HG03280 (cell line): Measurements from ENCODE around the gene ZNF350.
"Not testable (repeated sequence)": the region's sequence is repeated elsewhere in the genome, so short reads cannot be mapped to it uniquely, and the experiment has no call there.

Source experiments
- ATAC-seq: cut with Tn5 transposase; IDR thresholded peaks from one replicate; pipeline ENCODE4 v1.9.1; 2021; ENCODE audit warnings: mild to moderate bottlenecking, moderate library complexity; ENCODE audit not compliant: unreplicated experiment

The ZNF350 gene

DNA sequence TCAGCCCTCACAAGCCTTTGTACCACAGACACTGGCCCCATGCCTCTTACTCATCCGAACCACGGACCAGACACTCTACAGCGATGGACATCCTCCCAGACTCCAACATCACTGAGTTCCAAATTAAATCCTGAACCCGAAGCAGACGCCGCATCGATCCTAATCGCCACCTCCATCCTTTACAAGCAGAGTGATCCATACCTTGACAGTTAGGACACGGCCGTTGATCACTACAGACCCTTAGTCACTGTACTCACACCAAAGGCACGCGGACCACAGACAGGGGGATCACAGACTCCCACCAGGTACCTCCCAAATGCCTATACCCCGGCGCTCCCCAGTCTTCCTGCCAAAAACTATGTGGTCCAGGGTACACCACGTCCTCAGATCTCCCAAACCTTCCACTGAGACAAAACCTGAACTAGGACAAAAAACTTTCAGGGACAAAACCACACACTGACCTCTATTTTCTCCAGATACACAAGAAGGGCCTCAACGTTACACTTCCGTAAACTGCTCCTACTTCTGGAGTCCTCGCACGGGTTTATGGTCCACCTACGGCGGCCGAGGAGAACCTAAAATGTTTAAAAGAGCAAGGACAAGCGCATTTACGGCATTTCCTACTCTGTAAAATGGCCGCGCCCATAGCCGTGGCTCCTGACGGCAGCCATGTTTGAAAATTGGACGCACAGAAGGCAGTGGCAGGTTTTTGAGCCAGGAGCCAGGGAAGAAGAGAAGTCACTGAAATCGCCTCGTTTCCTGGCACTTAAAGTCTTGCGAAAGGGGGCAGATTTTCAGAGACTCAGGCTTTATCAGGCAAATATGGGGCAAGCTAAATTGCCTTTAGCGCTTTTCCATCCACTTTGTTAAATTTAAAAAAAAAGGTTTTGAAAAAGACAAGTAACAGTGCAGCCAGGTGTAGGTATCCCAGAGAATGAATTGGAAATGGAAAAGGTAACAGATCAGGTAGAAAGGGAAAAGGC is at the start of gene ZNF350:
ZNF350 (minus strand) TSS at position 532 of the 983 bp plus-strand sequence. CDS start 12,480 bp downstream, outside the sequence.
- ATAC-seq = peak; percentile 90

DNA sequence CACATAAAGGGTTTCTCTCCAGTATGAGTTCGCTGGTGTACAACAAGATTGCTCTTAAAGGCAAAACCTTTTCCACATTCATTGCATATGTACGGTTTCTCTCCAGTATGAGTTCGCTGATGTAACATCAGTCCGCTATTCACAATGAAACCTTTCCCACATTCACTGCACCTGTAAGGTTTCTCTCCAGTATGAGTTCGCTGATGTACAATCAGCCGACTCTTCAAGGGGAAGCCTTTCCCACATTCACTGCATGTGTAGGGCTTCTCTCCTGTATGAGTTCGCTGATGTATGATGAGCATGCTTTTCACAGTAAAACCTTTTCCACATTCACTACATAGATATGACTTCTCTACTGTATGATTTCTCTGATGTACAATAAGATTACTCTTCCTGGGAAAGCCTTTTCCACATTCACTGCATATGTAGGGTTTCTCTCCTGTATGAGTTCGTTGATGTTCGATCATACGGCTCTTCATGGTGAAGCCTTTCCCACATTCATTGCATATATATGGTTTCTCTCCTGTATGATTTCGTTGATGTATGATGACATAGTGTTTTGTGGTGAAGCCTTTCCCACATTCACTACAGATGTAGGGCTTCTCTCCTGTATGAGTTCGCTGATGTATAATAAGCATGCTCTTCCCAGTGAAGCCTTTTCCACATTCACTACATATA is 47.5 kb upstream of the ZNF350 start:
- ATAC-seq = no peak

GRCh38 chr19:52028780-52029123 is 42.1 kb upstream of the ZNF350 start:
- peak; percentile 32 for ATAC-seq

DNA sequence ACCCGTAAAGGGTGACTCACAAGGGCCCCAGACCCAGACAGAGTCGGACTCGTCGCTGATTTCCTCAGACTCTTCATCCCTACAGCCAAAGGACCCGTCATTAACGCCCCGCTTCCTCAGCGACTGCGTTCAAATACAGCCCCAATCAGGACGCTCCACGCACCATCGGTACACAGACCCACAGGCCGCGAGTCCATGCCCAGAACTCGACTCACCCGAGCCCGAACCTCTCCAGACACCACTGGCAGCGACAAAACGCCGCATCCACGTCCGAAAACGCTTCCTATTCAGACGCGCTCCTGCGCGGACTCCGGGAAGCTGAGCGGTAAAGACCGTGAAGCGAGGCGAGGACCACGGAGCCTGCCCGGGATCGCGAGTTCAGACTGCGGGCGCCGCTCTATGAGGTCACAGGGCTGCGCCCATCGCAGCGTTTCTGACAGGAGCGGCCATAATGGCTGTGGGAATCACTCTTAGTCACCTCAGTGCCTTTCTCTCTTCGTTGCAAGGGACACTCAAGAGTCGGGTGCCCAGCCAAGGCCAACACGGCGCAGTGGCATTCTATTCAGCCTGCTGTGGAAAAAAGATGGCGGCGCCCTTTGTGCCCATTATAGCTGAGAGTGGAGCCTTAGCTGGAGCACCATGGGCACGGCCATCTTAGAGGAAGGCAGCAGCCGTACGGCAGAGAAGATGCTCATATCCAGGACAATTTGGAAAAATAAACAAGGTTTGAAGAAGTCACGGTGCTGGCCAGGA is 41.6 kb upstream of the ZNF350 start, which contains the start of gene ZNF614:
ZNF614 (minus strand) TSS at position 353 of the 753 bp plus-strand sequence. CDS start 2,634 bp downstream, outside the sequence.
- ATAC-seq = peak; percentile 77

DNA sequence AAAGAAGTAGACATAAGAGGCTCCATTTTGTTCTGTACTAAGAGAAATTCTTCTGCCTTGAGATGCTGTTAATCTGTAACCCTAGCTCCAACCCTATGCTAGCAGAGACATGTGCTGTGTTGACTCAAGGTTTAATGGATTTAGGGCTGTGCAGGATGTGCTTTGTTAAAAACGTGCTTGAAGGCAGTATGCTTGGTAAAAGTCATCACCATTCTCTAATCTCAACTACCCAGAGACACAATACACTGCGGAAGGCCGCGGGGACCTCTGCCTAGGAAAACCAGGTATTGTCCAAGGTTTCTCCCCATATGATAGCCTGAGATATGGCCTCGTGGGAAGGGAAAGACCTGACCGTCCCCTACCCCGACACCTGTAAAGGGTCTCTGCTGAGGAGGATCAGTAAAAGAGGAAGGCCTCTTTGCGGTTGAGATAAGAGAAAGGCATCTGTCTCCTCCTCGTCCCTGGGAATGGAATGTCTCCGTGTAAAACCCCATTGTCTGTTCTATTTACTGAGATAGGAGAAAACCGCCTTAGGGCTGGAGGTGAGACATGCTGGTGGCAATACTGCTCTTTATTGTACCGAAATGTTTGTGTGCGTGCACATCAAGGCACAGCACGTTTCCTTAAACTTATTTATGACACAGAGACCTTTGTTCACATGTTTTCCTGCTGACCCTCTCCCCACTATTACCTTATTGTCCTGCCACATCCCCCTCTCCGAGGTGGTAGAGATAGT is 39.8 kb upstream of the ZNF350 start:
- ATAC-seq = not testable (repeated sequence)

DNA sequence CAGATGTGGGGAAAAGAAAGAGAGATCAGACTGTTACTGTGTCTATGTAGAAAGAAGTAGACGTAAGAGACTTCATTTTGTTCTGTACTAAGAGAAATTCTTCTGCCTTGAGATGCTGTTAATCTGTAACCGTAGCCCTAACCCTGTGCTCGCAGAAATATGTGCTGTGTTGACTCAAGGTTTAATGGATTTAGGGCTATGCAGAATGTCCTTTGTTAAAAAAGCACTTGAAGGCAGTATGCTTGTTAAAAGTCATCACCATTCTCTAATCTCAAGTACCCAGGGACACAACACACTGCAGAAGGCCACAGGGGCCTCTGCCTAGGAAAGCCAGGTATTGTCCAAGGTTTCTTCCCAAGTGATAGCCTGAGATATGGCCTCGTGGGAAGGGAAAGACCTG is 37.8 kb upstream of the ZNF350 start:
- not testable (repeated sequence) for ATAC-seq

GRCh38 chr19:52022193-52022592 is 35.6 kb upstream of the ZNF350 start:
- no peak for ATAC-seq

GRCh38 chr19:52020506-52020905 is 33.9 kb upstream of the ZNF350 start:
- ATAC-seq = no peak

DNA sequence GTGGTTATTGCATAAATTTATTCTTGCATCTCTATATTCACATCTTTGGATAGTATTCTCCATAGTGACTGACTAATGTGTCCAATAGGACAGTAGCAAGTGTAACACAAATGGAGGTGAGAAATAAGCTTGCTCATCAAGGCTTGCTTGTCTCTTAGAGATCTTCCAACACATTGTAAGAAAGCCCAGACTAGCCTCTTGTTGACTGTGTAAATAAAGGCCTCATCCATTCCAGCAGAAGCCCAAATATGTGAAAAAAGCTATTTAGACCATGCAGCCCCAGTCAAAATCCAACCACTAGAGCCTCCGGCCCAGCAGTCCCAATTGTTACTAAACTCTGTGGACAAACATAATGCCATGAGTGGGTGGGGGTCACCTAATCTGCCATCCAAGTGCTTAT is 24.0 kb upstream of the ZNF350 start:
- no peak for ATAC-seq

DNA sequence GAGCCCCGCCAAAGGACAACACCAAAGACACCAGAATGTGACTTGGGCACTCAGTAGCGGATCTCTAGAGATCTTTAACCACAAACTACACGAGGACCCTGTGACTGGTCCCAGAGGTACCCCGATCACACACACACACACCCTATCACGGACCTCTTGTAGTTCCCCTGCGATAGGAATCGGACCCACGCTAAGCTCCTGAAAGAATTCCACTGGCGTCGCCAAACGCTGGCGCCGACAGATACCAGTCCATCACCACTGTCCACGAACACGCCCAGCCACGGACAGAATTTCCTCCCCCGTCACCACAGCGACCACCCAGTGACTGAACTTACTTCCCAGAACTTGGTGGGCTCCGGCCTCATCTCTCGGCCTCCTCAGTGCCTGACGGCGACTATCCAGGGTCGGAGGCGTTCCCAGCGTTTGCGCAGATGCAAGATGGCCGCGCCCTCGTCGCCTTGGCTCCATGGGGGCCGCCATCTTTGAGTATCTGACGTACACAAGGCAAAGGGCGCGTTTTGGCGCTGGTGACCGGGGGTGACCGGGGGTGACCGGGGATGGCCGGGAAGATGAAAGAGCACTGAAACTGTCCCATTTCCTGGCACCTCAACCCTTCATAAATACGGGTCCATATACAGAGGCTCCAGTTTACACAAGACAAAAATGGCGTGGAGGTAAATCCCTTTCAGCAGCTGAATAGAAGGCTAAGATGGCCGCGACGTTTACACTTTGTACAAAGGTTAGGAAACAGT is 21.3 kb upstream of the ZNF350 start, which contains the start of gene ZNF615:
ZNF615 (minus strand) TSS at position 406 of the 752 bp plus-strand sequence. CDS start 4,500 bp downstream, outside the sequence.
- peak; percentile 94 for ATAC-seq

DNA sequence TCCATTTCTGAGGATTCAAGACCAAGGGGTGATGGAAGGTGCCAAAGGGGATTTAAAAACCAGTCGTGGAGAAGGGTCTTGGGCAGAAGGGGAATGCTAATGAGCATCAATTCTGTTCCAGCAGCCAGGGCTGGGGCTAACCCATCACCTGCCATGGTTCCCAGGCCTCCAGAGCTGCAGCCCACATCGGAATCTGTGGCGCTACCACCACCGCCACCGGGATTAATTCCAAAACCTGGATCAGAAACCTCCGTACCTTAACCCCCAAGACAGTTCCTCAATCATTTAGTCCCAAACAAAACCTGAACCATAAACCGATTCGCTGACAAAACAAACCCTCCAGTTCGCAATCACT is 20.8 kb upstream of the ZNF350 start:
- no peak for ATAC-seq

DNA sequence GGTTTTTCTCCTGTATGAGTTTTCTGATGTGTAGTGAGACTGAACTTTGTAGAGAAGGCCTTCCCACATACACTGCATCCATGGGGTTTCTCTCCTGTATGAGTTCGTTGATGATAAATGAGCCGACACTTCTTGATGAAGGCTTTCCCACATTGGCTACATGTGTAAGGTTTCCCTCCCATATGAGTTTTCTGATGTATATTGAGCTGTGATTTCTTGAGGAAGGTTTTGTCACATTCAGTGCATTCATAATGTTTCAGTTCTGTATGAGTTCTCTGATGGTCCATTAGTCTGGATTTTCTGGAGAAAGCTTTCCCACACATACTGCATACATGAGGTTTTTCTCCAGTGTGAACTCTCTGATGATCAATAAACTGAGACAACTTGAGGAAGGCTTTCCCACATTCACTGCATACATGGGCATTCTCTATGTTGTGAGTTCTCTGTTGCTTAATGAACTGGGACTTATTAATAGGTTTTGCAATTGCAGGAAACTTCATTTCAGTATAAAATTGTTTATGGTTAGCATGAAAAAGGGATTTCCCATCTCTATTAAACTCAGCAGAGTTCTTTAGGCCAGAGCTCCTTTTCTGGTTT is 7.5 kb upstream of the ZNF350 start:
- ATAC-seq = no peak

GRCh38 chr19:51993422-51993821 is 6.8 kb upstream of the ZNF350 start:
- no peak for ATAC-seq

- ATAC-seq = no peak
Measured at GRCh38 chr19:51983361-51983760, 3.3 kb downstream of the ZNF350 start.

DNA sequence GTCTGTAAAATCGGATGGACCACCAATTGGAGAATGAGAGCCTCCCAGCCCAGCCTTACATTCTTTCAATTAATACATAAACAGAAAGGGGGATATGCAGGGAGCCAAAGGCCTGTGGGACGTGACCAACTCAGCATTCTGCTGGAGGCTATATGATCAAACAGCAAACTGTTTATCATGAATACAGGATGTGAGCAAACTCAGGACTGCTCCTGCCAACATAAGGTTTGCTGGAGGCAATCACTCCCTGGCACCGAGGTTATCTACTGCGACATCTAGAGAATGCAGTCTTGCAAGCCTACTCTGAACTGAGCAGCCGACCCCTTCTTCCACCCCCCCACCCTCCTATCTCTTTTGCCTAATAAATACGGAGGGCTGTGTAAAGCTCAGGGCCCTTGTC is 5.7 kb downstream of the ZNF350 start:
- ATAC-seq = not testable (repeated sequence)

- no peak for ATAC-seq
Measured at GRCh38 chr19:51980116-51980736, 6.4 kb downstream of the ZNF350 start.

DNA sequence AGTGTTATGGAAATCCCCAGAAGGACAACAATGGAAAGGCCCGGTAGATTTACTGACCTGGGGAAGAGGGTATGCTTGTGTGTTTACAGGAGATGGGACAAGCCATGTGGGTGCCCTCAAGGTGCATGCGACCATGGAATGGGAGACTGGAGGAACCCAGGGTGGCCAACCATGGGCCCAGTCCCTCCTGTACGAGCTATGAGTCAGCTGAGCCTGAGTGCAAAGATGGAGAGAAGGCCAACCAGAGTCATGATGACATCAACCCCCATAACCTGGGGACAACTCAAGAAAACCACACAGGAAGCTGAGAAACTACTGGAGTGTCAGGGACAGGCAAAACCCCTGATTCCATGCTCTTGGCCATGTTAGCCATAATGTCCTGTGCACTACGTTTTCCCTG is 7.8 kb downstream of the ZNF350 start:
- no peak for ATAC-seq

DNA sequence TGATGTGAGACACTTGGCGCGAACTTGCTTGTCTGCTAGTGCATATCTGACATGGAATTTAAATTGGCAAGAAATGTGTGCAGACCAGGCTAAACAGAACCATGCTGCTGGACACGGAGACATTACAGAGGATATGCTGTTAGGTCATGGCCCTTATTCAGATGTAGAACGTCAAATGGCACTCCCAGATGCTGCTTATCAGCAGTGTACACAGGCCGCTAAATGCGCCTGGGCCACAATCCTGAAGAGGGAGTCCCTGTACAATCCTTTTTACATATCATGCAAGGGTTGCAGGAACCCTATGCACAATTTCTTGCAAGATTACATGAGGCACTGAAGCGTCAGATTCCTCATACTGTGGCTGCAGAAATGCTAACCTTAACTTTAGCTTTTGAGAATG is 9.3 kb downstream of the ZNF350 start:
- ATAC-seq = no peak

- ATAC-seq = no peak
Measured at GRCh38 chr19:51976852-51977251, 9.8 kb downstream of the ZNF350 start.
